ENCODE data around the gene COBLL1.

The COBLL1 gene

DNA sequence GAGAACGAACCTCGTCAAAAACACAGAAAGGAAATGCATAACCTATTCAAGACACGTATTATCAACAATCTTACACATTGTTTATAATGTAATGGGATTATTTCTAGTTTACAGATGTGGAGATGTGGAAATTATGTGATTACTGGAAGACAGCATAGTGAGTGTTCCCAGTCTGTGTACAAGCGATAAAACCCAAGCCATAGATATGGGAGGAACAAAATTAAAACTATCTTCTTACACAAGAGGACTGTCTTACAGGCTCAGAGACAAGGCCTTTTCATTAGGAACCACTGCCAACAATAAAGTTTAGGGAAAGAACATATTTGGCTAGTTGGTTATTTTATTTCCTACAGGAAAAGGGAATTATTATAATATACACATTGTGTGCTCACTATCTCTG, 20.3 kb downstream of the COBLL1 start:
- no peak for DNase-seq

DNA sequence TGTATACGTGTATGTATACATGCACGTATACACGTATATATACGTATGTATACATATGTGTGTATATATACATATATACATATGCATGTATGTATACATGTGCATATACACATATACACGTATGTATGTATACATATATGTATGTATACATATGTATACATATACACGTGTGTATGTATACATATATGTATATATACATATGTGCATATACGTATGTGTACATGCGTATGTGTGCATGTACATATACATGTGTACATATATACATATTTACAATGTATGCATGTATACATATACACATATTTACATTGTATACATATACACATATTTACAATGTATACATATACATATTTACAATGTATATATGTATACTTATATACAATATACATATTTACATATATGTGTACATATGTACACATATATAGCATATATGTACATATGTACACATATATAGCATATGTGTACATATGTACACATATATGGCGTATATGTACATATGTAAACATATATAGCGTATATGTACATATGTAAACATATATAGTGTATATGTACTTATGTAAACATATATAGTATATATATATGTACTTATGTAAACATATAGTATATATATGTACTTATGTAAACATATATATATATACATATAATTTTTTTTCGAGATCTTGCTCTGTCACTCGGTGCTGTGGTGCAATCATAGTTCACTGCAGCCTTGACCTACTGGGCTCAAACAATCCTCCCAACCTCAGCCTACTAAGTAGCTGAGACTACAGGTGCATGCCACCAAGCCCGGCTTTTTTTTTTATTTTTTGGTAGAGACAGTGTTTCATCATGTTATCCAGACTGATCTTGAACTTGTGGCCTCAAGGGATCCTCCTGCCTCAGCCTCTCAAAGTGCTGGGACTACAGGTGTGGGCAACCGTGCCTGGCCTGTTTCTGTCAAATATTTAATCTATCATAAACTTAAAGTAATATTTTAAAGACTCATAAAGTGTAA, 23.2 kb downstream of the COBLL1 start:
- no peak for DNase-seq

DNA sequence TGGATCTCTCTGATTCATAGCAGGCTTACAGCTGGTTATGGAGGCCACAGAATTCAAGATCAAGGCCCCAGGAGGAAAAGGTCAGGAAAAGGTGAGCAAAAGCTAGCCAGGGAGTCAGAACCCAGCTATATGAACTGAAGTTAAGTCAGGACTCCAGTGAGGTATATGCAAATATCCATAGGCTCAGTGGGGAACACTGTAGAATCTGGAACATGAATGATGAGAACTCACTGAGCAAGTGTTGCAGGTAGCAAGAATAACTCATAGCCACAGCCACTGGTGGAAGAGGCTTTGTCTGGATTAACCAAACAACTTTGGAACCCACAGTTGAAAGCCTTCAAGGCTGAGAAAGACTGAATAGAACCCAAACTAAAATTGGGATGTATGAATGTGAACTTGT, 24.7 kb downstream of the COBLL1 start:
- no peak for DNase-seq

DNA sequence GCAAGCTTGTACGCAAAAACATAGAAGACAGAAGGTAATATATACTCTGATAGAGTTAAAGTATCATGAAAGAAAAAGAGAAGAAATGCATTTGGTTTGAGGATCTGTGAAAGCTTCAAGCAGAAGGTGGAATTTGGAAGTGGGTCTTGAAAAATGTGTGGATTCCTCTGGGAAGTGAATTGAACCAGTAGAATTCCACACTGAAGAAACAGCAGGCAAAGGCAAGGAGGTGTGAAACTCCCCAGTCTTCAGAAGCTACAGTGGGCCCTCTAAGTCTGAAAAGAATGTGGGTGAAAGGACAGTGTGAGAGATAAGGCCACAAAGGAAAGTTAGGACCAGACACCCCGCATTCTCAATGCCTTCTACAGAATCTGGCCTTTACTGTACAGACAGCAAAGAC, 25.6 kb downstream of the COBLL1 start:
- DNase-seq, result no peak

DNA sequence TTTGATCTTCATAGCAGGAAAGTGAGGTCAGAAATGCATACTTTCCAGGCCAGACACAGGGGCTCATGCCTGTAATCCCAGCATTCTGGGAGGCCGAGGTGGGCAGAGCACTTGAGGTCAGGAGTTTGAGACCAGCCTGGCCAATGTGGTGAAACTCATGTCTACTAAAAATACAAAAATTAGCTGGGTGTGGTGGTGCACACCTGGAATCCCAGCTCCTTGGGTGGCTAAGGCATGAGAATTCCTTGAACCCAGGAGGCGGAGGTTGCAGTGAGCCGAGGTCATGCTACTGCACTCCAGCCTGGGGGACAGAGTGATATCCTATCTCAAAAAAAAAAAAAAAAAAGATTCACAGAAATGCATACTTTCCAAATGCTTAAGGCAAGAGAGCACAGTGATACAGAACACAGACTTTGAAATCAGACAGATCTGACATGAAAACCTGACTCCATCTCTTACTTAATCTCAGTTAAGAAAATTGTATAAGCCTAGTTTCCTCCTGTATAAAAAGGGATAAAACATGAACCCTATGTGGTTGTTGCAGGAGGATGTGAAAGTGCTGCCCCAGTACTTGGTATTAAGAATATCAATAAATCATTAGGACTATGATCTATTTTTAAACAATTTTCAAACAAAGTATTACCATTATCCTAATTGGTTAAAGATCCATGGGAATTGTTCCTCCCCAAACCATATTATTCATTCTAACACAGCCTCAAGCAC, 26.4 kb downstream of the COBLL1 start:
- DNase-seq, result no peak

DNA sequence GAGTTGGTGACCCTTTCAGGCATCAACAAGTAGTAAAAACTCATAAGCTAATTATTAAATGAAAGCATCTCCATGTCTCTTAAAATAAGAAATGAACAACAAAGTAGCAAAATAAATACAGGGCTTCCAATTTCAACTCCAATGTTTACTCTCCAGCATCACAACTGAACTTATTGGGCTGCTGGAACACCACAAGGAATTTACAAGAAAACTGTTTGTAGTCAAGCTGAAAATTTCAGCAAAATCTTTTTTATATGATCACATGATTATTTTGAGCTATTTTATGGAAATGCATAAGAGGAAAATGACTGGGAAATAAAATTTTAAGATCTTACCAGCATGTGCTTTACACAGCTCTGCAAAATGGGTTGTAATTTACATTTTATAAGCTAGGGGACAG, 28.1 kb downstream of the COBLL1 start:
- no peak for DNase-seq

DNA sequence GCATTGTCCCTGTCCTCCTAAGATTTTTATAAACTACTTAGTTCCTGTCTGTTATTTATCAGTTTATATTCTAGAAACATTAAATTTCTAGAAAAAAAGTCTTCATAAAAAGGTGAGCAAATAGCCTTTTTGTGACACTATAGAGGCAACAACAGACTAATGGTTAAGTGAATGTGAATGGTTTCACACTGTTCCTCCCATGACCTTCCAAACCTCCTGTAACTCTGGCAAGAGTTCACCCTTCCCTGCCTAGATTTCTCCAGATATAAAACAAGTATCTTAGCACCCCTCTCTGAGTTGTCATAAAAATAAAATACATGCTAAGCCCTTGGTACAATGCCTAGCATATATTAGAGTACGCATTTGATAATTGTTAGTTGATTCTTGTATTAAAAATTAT, 29.2 kb downstream of the COBLL1 start:
- DNase-seq, result no peak

DNA sequence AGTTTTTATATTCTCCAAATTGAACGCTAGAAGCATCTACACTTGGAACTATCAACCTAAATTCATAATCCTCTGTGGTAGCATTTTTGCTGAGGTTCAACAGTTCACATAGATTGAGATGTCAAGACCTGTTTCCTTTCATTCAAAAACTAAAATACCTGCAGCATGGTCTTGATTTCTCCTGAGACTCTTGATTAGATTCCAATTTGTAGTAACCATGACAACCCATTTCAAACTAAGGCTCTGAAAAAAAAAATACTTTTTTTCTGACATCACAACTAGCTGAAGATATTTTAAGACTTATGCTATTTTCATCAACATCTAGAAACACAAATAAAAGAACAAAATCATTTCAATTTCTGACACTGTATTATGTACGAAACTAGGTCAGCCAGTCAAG, 29.8 kb downstream of the COBLL1 start:
- DNase-seq, result no peak

DNA sequence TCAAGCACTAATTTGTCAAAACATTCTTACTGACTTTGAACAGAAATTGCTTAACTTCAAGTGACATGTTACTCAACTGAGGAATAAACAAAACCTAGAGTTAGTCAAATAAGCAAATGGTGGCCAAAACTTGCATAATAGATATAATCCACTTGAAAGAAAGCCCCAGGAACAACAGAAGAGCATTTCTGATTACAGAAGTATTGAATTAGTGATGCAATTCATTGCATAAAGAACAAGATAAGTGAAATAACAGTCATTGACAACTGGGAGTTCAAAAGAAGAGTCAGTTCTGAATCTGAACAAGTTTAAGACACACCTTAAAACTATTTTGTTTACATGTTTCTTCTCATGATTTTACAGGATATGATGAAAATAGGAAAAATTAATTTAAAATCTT, 30.8 kb downstream of the COBLL1 start:
- DNase-seq, result no peak

DNA sequence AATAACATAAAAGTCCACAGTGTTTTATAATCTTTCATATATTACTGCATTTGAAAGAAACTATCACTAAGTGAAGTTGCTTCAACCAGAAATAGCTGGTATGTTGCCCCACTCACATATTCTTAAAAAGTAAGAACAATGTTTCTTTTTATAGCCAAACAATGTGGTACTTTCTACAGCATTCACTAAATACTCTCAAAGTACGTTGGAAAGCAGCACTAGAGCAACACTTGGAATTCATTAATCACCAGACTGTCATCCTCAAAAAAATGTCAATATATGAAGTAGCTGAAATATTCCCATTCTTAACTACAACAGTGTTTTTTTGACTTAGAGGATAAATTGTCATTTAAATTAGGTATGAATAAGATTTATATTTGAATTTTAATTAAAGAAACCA, 32.8 kb downstream of the COBLL1 start:
- no peak for DNase-seq

DNA sequence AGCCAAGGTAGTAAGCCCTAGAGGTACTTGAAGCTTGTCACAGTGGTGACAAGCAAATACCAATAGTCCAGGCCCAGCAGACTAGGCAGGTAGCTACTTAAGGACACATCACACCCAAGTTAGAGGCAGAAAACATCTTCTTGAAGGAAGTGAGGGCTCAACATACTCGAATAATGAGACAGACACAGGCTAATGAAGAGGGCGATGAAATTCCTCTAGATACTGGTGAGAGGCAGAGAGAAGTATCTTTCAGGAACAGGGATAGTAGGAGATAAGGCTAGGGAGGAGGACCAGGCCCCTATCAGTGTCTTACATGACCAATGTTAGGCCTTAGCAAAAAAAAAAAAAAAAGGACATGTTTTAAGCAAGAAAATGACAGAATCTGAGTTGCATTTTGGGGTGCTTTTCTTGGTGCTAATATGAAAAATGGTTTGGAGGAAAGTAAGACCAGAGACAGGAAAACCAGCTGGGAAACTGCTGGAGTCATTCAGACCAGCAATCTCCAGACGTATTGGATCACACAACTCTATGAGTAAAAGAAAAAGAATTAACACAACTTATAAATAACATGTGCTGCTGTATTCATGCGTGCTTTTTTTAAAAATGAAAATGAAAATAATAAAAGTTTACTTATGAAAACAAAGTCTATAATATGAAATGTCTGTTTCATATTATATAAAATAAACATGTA, 37.7 kb downstream of the COBLL1 start:
- DNase-seq, result no peak

DNA sequence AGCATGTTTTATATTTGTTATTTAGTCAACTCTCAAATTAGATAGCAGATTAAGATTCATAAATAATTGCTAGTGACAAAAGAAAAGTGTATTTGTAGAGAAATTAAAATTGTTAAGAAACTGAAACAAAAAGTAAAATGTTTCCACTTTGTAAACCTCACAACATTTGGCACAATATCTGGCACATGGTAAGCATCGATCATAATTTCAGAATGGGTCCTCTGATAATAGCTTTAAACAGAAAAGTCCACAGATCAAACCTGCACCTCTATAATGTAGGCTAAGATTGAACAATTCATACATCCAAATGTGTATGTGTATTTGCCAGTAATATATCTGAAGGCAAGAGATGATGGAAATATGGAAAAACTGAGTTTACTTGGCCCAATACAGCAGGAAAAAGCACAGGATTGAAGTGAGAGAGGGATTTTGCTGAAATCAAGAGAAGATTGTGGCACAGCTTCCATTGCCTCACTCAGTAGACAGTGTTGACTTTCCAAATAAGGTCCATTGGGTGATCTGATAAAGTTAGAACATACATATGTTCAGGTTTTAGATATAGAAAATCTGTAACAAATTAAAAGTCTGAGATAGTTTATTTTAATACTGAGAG, 39.4 kb downstream of the COBLL1 start:
- DNase-seq, result no peak

DNA sequence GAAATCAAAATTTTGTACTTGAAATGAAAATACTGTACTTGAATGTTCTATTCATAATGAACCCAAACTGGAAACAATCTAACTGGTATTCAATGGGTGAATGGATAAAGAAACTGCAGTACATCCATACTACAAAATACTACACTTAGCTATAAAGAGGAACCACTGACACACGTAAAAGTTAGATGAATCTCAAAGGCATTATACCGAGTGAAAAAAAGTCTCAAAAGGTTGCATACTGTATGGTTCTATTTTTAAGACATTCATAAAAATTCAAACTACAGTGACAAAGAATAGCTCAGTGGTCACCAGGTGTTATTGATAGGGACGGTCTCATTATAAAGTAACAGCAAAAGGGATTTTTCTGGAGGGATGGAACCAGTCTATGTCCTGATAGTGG, 41.1 kb downstream of the COBLL1 start:
- DNase-seq, result no peak

DNA sequence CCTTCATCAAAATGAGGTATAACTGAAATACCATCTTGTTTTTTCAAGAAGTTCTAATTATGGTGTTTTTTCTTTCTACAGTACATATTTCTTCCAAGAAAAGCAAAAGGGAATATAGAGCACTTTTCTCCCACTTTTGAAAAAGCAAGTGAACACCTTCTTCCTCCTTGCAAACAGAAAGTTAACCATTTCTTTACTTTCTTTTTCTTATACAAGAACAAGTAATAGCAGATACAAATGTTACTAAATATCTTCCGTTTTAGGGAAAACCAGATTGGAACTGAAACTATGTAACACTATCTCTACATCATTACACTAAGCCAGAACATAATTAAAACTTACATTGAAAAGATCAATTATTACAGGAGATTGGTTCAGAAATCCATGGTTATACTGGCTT, 44.0 kb downstream of the COBLL1 start:
- no peak for DNase-seq

DNA sequence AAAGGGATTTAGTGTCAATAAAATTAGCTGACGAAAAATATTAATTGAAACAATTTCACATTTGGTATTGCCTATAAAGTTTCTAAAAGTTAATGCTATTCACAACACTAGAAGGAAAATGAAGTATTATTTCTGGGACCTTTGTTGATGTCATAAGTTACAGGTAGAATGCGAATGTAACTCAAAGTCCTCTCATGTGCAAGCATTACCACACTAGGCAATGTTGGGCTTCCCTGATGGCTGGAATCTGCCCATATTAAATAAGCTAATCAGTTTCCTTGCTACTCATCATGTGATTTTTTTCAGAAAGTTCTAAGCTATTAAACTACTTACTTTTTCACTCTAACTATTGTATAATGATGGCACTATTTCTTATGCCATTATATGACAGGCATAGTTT, 44.6 kb downstream of the COBLL1 start:
- no peak for DNase-seq

DNA sequence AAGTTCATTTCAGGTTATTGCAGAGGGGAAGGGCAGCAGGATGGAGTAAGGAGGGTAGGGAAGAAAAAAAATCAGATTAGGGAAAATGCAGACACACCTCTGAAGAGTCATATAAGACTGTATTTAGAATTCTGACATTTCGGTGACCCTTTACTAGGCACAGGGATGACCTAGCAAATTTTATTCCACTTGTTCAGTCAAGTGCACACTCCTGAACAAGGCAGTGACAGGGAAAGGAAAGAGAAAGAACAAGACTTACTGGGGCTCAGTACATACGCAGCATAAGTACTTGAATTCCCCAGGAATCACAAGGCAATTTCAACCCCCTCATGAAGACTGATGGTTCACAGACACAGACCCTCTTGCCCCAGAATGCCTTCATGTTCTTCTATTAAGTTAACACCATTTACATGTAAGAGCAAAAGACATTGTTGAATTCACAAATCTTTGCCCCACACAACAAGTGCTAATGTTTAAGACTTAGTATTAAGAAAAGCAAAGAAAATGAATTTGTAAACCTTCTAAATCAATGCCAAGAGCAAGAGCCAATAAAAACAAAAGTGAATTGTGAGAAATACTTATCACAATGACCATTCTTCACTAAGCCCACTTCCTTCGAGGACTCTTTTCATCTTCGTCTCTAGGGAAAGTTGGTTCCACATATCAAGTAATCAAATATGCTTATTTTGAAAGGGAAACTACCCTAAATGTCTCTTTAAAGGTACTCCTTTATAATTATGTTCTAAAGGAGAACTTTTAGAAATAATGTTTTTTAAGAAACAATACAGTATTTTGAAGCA, 47.0 kb downstream of the COBLL1 start:
- no peak for DNase-seq

DNA sequence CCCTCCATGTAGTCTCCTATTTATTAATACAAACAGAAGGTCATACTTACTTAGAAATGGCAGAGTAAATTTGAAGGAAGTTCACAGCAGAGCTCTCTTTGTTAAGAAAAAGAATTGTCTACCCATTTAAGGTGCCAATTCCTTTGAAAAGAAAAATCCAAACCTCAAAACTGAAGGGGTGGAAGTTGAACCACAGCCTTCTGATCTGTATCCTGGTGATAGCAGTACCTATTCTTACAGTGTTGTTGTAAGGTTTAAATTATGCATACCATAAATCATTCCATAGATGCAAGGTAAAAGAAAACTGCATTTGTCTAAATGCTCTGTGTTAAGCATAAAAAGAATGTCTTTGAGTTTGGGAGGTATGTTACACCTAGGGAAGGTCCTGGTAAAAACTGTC, 47.6 kb downstream of the COBLL1 start:
- no peak for DNase-seq

DNA sequence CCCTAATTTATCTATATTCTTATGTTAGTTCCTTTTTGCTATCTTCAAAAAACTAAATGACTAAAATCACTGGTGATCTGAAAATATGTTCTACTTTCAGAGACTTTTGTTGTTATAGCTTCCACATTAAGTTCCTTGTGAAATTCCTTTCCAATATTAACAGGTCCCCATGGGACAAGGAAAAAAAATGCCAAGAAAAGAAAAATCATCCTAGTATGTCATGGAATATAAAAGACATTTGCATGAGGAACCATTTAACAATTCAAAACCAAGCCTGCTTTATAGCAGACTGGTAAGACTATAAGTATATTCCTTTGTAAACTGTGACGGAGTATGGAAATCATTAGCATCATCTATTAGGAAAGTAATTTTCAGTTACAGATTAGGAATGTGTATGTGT, 48.1 kb downstream of the COBLL1 start:
- DNase-seq, result no peak

DNA sequence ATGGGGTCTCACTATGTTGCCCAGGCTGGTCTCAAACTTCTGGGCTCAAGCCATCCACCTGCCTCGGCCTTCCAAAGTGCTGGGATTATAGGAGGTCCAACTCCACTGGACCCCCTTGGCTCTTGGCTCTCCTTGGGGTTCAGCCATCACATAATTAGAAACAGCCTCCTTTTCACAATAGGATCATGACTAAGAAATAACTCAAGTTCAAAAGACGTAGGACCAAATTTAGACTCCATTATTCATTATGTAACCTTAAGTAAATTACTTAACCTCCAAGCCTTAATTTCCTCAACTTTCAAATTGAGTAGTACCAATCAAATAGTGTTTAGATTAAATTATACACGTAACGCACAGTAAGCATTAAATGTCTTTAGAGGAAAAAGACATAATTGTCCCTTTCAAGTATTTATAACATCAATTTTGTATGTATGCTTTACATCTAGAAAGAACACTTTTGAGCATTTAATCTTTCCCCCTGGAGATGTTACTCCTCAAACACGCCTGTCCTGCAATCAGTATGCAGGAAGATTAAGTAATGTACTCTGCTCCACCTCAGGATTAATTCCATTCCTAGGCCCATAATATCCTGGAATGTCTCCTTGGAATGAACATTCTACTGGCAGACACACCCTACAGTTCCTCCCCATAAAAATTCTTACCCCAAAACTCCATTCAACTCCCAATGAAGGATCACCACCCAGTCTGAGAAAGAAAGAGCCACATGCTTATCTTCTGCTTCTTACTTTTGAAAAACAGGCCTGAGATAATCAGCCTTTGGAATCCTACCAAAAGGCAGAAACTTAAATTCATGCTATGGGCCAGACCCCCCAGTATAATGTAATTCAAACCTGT, 49.1 kb downstream of the COBLL1 start:
- DNase-seq, result no peak

DNA sequence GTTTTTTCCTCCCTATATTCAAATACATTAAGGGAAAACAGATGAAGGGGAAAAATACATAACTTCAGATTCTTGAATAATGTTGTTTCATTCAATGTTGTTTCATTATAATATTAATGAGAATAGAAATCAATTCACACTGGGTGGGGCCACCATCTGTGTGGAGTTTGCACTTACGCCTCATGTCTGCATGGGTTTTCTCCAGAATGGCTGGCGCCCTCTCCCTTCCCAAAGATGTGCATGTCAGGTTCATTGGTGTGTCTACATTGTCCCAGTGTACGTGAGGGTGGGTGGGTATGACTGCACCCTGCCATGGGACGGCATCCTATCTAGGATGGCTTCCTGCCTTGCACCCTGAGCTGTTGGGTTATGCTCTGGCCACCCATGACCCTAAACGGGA, 51.7 kb downstream of the COBLL1 start:
- DNase-seq, result no peak

DNA sequence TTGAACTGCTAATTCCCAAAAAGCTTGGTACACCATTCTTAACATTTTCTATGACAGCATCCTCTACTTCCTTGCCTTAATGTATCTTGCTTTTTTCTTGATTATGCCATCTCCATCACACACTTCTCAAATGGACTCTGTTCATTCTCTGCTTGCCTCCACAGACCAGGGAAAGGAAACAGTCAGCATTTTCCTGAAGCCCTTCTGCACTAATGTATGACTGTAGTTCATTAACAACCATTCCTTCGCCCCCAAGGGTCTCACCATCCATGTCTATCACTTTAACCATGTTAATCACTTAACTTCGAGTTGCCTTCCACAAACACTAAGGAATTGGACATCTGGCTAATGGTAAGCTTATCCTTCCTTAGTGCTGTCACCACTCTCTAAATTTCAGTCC, 54.8 kb downstream of the COBLL1 start:
- no peak for DNase-seq
